Spleen (tissue), 11 donors: Measurements from ENCODE around the gene TEAD1. TPM values are rescaled to one million over a fixed set of nuclear protein-coding genes. Genes with fewer than 3 reads are reported as not detected.

Experiments used
- DNase-seq: peaks from one replicate; pipeline ENCODE4 v3.0.0-alpha.2; 2020
- H3K27ac ChIP-seq, 8 donors: fragments of 200-600 bp; sonication (generic) in 7 of 8; 1 replicate in 4 of 8; 2 replicates in 4 of 8; pipeline versions ENCODE4 v1.5.0 to v1.8.0; 2016 to 2021; ENCODE audit warnings: inconsistent platforms in 4 of 8, mild to moderate bottlenecking in 4 of 8, moderate library complexity in 1 of 8
- H3K27me3 ChIP-seq, 7 donors: fragments of 200-600 bp; sonication (generic) in 6 of 7; replicated peaks in 1 of 7; 1 replicate in 4 of 7; 2 replicates in 3 of 7; pipeline versions ENCODE4 v1.5.0 to v1.8.0; 2016 to 2021; ENCODE audit warnings: inconsistent platforms in 3 of 7, mild to moderate bottlenecking in 1 of 7
- H3K36me3 ChIP-seq, 6 donors: fragments of 200-600 bp; sonication (generic) in 5 of 6; 1 replicate in 4 of 6; 2 replicates in 2 of 6; pipeline versions ENCODE4 v1.5.0 to v1.8.0; 2016 to 2021; ENCODE audit warnings: inconsistent platforms in 2 of 6
- H3K4me1 ChIP-seq, 6 donors: fragments of 200-600 bp; sonication (generic) in 5 of 6; 1 replicate in 3 of 6; 2 replicates in 3 of 6; pipeline versions ENCODE4 v1.5.0 to v1.8.0; 2016 to 2021; ENCODE audit warnings: inconsistent platforms in 3 of 6
- H3K4me3 ChIP-seq, 8 donors: fragments of 200-600 bp; sonication (generic) in 7 of 8; 1 replicate in 4 of 8; 2 replicates in 4 of 8; pipeline versions ENCODE4 v1.5.0 to v1.8.0; 2016 to 2021; ENCODE audit warnings: inconsistent platforms in 4 of 8, mild to moderate bottlenecking in 4 of 8, moderate library complexity in 2 of 8
- H3K9me3 ChIP-seq, 8 donors: fragments of 200-600 bp; sonication (generic) in 7 of 8; 1 replicate in 4 of 8; 2 replicates in 4 of 8; pipeline versions ENCODE4 v1.5.0 to v1.8.0; 2016 to 2021; ENCODE audit warnings: inconsistent platforms in 4 of 8
- POLR2A ChIP-seq, 3 donors: fragments of 450-650 bp; IDR thresholded peaks; one replicate each; pipeline ENCODE4 v1.5.1; 2017; ENCODE audit warnings: antibody characterized with exemption in 3 of 3, mild to moderate bottlenecking in 1 of 3
- POLR2AphosphoS5 ChIP-seq, 3 donors: sonication (generic); formaldehyde crosslinking; IDR thresholded peaks; one replicate each; pipeline ENCODE4 v1.5.1; 2017; ENCODE audit warnings: antibody characterized with exemption in 3 of 3
- WGBS, 5 donors: extraction: QIAGEN DNeasy Blood & Tissue Kit in 3 of 5; methylation state at CpG; one replicate each; pipeline versions ENCODE4 v1.1.5 to v1.1.7; 2013 to 2018; 5-methylcytosine and 5-hydroxymethylcytosine counted together
- intact Hi-C: fragments of 100-400 bp; cut with DNase I; formaldehyde crosslinking; loops from one replicate; pipeline ENCODE4 v1.15.0; 2023; ENCODE audit warnings: low total_unique reads
- polyA plus RNA-seq, 3 donors: library from polyadenylated mRNA; stranded (reverse); fragments of 200-250 nt; gene quantifications; one replicate each; pipeline ENCODE4 v1.2.1, GENCODE V29; 2013
- total RNA-seq, 7 donors: library from RNA; depleted of rRNA in 3 of 7; stranded (reverse); fragments of >200 nt in 3 of 7; fragmentation: NEBNext Ultra II Directional in 4 of 7; extraction: Animal tissue kit (Norgen Biotek cat#: 25700) in 4 of 7; gene quantifications; one replicate each; pipeline versions ENCODE4 v1.1.0 to v1.2.1, GENCODE V29; 2016 to 2021
- TF ChIP-seq, protein P1 (sequence below), 11 experiments: fragments of 200-600 bp in 7 of 11; fragments of 450-650 bp in 4 of 11; sonication (generic) in 4 of 11; IDR thresholded peaks in 8 of 11; conservative IDR thresholded peaks in 3 of 11; 1 replicate in 7 of 11; 2 replicates in 4 of 11; pipeline versions ENCODE4 v1.4.0 to v1.8.0; 2016 to 2021; ENCODE audit warnings: antibody characterized with exemption in 11 of 11, inconsistent platforms in 4 of 11, mild to moderate bottlenecking in 1 of 11
- donor health status: healthy with polysubstance abuse.
- donor health status: DM: no; HTN: no; CAD: no; lungs with moderate emphysema.
- donor health status: DM: no; HTN: no; CAD: no.
- donor health status: Bipolar disorder and iron deficiency.
- donor health status: healthy.
- donor health status: DM: no; HTN: no; CAD: no.
- donor health status: DM: yes; HTN: yes; CAD: no.

Gene TEAD1
- total and polyA plus RNA-seq, 10 donors: 0.93 to 46.0 (median 18.6) TPM

GRCh38 chr11:12628314-12628713, 45.9 kb upstream of the TEAD1 start:
- intact Hi-C loops: no loop called here
- Histone ChIP-seq H3K27me3 (no peaks in the 10 kb centered on the region), H3K4me3 (no peak overlapping the region), H3K27ac (no peak overlapping the region), H3K9me3 (peaks cover 4 to 29% (median 18%) of the 10 kb centered on the region in 8 donors), H3K36me3 (no peaks in the 10 kb centered on the region), H3K4me1 (no peaks in the 10 kb centered on the region)
- 83 to 91% (median 88%) methylated on average over 4 of the region's 4 CpGs for WGBS, 5 donors
- TF ChIP-seq POLR2AphosphoS5 (IDR thresholded peaks at IDR 0.05): no peak
- TF ChIP-seq POLR2A (IDR thresholded peaks at IDR 0.05): no peak
- TF ChIP-seq, protein P1, sequence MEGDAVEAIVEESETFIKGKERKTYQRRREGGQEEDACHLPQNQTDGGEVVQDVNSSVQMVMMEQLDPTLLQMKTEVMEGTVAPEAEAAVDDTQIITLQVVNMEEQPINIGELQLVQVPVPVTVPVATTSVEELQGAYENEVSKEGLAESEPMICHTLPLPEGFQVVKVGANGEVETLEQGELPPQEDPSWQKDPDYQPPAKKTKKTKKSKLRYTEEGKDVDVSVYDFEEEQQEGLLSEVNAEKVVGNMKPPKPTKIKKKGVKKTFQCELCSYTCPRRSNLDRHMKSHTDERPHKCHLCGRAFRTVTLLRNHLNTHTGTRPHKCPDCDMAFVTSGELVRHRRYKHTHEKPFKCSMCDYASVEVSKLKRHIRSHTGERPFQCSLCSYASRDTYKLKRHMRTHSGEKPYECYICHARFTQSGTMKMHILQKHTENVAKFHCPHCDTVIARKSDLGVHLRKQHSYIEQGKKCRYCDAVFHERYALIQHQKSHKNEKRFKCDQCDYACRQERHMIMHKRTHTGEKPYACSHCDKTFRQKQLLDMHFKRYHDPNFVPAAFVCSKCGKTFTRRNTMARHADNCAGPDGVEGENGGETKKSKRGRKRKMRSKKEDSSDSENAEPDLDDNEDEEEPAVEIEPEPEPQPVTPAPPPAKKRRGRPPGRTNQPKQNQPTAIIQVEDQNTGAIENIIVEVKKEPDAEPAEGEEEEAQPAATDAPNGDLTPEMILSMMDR (IDR thresholded peaks at IDR 0.05 in 8 of 11, conservative IDR thresholded peaks at IDR 0.05 in 3 of 11): no peak
- DNase-seq: no peak

- intact Hi-C loops: no loop called here
- Histone ChIP-seq H3K36me3 (no peaks in the 10 kb centered on the region), H3K4me1 (no peaks in the 10 kb centered on the region), H3K27ac (no peak overlapping the region), H3K4me3 (no peak overlapping the region), H3K9me3 (peaks cover 0 to 14% (median 3%) of the 10 kb centered on the region in 8 donors), H3K27me3 (no peaks in the 10 kb centered on the region)
- WGBS, 5 donors: 77 to 87% (median 84%) methylated on average over 6 of the region's 6 CpGs
- TF ChIP-seq POLR2AphosphoS5 (IDR thresholded peaks at IDR 0.05): no peak
- TF ChIP-seq, protein P1 (IDR thresholded peaks at IDR 0.05 in 8 of 11, conservative IDR thresholded peaks at IDR 0.05 in 3 of 11): no peak
- TF ChIP-seq POLR2A (IDR thresholded peaks at IDR 0.05): no peak
- DNase-seq: no peak
These were observed 44.5 kb upstream of the TEAD1 start for GRCh38 chr11:12629601-12630313.

GRCh38 chr11:12631651-12632050, 42.6 kb upstream of the TEAD1 start:
- 82 to 94% (median 91%) methylated on average over 4 of the region's 4 CpGs for WGBS, 5 donors
- no peak overlapping the region for H3K27ac ChIP-seq
- TF ChIP-seq POLR2AphosphoS5 (IDR thresholded peaks at IDR 0.05): no peak
- TF ChIP-seq, protein P1 (IDR thresholded peaks at IDR 0.05 in 8 of 11, conservative IDR thresholded peaks at IDR 0.05 in 3 of 11): no peak
- no peak for TF ChIP-seq POLR2A (IDR thresholded peaks at IDR 0.05)
- DNase-seq: no peak
- intact Hi-C loops: no loop called here
- no peaks in the 10 kb centered on the region for H3K27me3 ChIP-seq
- H3K4me3 ChIP-seq: no peak overlapping the region
- no peaks in the 10 kb centered on the region for H3K36me3 ChIP-seq
- H3K4me1 ChIP-seq: no peaks in the 10 kb centered on the region
- H3K9me3 ChIP-seq: no peaks in the 10 kb centered on the region

DNA sequence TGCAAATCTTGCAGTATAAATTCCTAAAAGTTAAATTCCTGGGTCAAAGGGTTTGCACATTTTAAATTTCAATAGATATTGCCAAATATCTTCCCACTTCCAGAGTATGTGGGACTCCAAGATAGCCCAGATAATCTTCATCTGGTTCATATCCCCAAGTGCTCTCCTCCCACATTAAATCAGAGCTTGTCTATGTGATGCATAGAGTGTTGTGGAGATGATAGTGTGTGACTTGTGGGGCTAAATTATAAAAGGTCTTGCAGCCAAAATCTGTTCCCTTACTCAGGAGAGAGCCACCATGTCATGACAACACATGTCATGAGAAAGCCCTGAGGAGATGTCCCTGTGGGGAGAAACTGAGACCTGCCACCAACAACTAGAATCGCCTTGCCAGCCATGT, 39.9 kb upstream of the TEAD1 start:
- TF ChIP-seq POLR2AphosphoS5 (IDR thresholded peaks at IDR 0.05) (no peak), POLR2A (IDR thresholded peaks at IDR 0.05) (no peak)
- TF ChIP-seq, protein P1 (IDR thresholded peaks at IDR 0.05 in 8 of 11, conservative IDR thresholded peaks at IDR 0.05 in 3 of 11): no peak
- Histone ChIP-seq H3K4me3 (no peak overlapping the region), H3K27ac (no peak overlapping the region), H3K36me3 (no peaks in the 10 kb centered on the region), H3K4me1 (no peaks in the 10 kb centered on the region), H3K9me3 (no peaks in the 10 kb centered on the region), H3K27me3 (no peaks in the 10 kb centered on the region)
- 77 to 95% (median 93%) methylated on average over 1 of the region's 1 CpG for WGBS, 5 donors
- intact Hi-C loops: no loop called here
- no peak for DNase-seq
